Measurements from ENCODE around the gene ATP5MK. TPM values are rescaled to one million over a fixed set of nuclear protein-coding genes. Genes with fewer than 3 reads are reported as not detected.

The ATP5MK gene
- total and polyA plus RNA-seq, 2 of the 8 experiments (the other 6 are each of a cell fraction or from before 2014, with no cell fraction given): 280 to 312 TPM

- Histone ChIP-seq H3K23ac (ENCODE audit: insufficient read length) (no peak overlapping the region), H3K36me3 (ENCODE audit: control insufficient read depth in 2 of 4, insufficient read depth in 4 of 4, low read length in 3 of 4) (peaks cover 58 to 94% (median 89%) of the 10 kb centered on the region in 4 experiments), H2BK15ac (ENCODE audit: low read length) (no peak overlapping the region), H3K9ac (replicated peaks in 1 of 4; ENCODE audit: extremely low read depth in 1 of 4, low read depth in 3 of 4, low read length in 3 of 4) (no peak overlapping the region), H2BK20ac (ENCODE audit: low read length) (no peak overlapping the region), H3K27ac (ENCODE audit: low read depth, low read length) (no peak overlapping the region), H4K8ac (ENCODE audit: extremely low read depth, insufficient read depth, low read length) (no peak overlapping the region), H2BK120ac (replicated peaks; ENCODE audit: low read depth, low read length) (no peak overlapping the region), H2AK5ac (ENCODE audit: low read depth, low read length) (no peak overlapping the region), H3K79me1 (ENCODE audit: low read depth, low read length) (no peaks in the 10 kb centered on the region), H4K91ac (replicated peaks; ENCODE audit: insufficient read length, low read length) (no peak overlapping the region), H3K4me1 (replicated peaks in 1 of 4; ENCODE audit: control insufficient read depth in 3 of 4, insufficient read depth in 4 of 4, low read length in 3 of 4) (no peaks in the 10 kb centered on the region), H2BK5ac (ENCODE audit: low read depth, low read length) (no peak overlapping the region), H4K5ac (ENCODE audit: insufficient read length, low read depth, low read length) (no peak overlapping the region), H3K79me2 (ENCODE audit: control insufficient read depth in 1 of 2, insufficient read depth in 2 of 2, low read length in 2 of 2) (no peaks in the 10 kb centered on the region), H3K18ac (ENCODE audit: extremely low read depth, low read length) (no peak overlapping the region), H3K14ac (ENCODE audit: insufficient read length) (no peak overlapping the region), H2AFZ (ENCODE audit: low read length) (no peak overlapping the region), H4K20me1 (replicated peaks in 1 of 2; ENCODE audit: control insufficient read depth in 1 of 2, insufficient read depth in 2 of 2, low read length in 2 of 2) (peaks cover 7 to 9% of the 10 kb centered on the region in 2 experiments), H3K4me3 (ENCODE audit: extremely low read depth in 1 of 4, insufficient read depth in 2 of 4, low read depth in 3 of 4, low read length in 4 of 4) (no peak overlapping the region), H3K4ac (replicated peaks; ENCODE audit: insufficient read length, low read depth, low read length) (no peak overlapping the region), H3K9me3 (ENCODE audit: insufficient read depth in 2 of 2, low read depth in 1 of 2, low read length in 1 of 2) (no peaks in the 10 kb centered on the region), H3K4me2 (ENCODE audit: insufficient read depth in 1 of 2, low read depth in 2 of 2, low read length in 2 of 2) (no peak overlapping the region), H3K23me2 (ENCODE audit: low read depth, low read length) (no peaks in the 10 kb centered on the region), H3K27me3 (replicated peaks in 1 of 4; ENCODE audit: control insufficient read depth in 3 of 4, extremely low read depth in 1 of 4, insufficient read depth in 3 of 4, low read length in 3 of 4) (no peaks in the 10 kb centered on the region), H2BK12ac (ENCODE audit: low read depth, low read length) (no peak overlapping the region), H3K56ac (replicated peaks; ENCODE audit: insufficient read length, low read depth, low read length) (no peak overlapping the region)
- WGBS, 2 experiments (ENCODE audit: extremely low coverage in 1 of 2, insufficient coverage in 1 of 2, insufficient read length in 1 of 2, insufficient replicate concordance in 2 of 2, low coverage in 1 of 2, low lambda C conversion rate in 2 of 2, missing lambda C conversion rate in 1 of 2): 93% methylated on average over 5 of the region's 5 CpGs; no CpG with 5 or more reads in 1 of the 2 experiments
- DNase-seq (ENCODE audit: low read depth in 1 of 2, low spot score in 2 of 2) (no peak), FAIRE-seq (no peak)
- ChIA-PET CTCF (ENCODE audit: partially characterized antibody) (interaction anchor here (1.0 to 4.3 kb wide), 12 partner anchors 9 to 71 kb away, joined by 3 to 35 read pairs (median 8); partner anchors contain the start of gene CALHM1), POLR2A (ENCODE audit: partially characterized antibody) (interaction anchor here (1.1 to 2.1 kb wide), 5 partner anchors 10 to 57 kb away, joined by 3 to 5 read pairs (median 3); no protein-coding TSS in a partner anchor)
- TF ChIP-seq SUZ12 (IDR thresholded peaks at IDR 0.05; ENCODE audit: low read length) (no peak), NANOG (IDR thresholded peaks at IDR 0.05; ENCODE audit: insufficient read depth, low read depth, low read length, poor library complexity, severe bottlenecking) (no peak), ASH2L (IDR thresholded peaks at IDR 0.05; ENCODE audit: low read length) (no peak), BACH1 (IDR thresholded peaks at IDR 0.05; ENCODE audit: low read length) (no peak), JUN (IDR thresholded peaks at IDR 0.05; ENCODE audit: low read depth, low read length) (no peak), BRCA1 (IDR thresholded peaks at IDR 0.05; ENCODE audit: low read depth, low read length) (no peak), RAD21 (IDR thresholded peaks at IDR 0.05 in 1 of 2, conservative IDR thresholded peaks at IDR 0.05 in 1 of 2; ENCODE audit: low read depth in 2 of 2, low read length in 2 of 2) (no peak), YY1 (IDR thresholded peaks at IDR 0.05; ENCODE audit: low read depth, low read length) (no peak), GABPA (IDR thresholded peaks at IDR 0.05; ENCODE audit: borderline replicate concordance, insufficient read depth, low read length) (no peak), EZH2 (IDR thresholded peaks at IDR 0.05; ENCODE audit: low read depth, low read length, severe bottlenecking) (no peak), CBX8 (IDR thresholded peaks at IDR 0.05; ENCODE audit: borderline replicate concordance, low read depth, low read length) (no peak), TAF1 (IDR thresholded peaks at IDR 0.05; ENCODE audit: low read depth, low read length) (no peak), SIN3A (conservative IDR thresholded peaks at IDR 0.05 in 1 of 2, IDR thresholded peaks at IDR 0.05 in 1 of 2; ENCODE audit: low read depth in 1 of 2, low read length in 2 of 2) (no peak), PHF8 (conservative IDR thresholded peaks at IDR 0.05; ENCODE audit: low read depth, low read length) (no peak)
Observed at GRCh38 chr10:103417601-103418000, 21.3 kb upstream of the ATP5MK start.

All from H1 (cell line).